ENCODE measurements around the gene SLC39A13.

DNA sequence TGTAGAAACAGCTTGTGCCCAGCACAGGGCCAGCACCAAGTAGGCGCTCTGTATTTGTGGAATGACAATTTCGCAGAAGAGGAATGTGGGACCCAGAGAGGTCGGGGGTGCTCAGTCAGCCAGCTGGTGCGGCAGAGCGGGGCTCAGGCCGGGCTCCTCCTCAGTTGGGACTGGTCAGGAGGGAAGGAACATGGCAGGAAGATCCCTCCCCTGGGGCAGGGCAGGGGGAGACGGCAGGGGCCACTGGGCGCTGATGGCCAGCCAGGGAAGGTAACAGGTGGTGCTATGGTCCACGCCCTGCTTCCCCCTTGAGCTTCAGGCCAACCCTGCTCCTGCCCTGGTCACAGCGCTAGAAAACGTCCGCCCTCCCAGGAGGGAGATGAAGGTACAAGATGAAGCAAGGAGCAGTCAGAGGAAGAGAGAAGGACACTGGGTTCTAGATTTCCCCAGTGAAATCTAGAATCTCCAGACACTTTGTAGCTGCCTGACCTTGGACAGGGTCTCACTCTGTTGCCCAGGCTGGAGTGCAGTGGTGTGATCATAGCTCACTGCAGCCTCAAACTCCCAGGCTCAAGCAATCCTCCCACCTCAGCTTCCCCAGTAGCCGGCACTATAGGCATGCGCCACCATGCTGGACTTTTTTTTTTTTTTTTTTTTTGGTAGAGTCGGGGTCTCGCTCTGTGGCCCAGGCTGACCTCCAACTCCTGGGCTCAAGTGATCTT lies 16.5 kb upstream of the SLC39A13 start:
- TF ChIP-seq CTCF (conservative IDR thresholded peaks at IDR 0.05 in 1 of 2, IDR thresholded peaks at IDR 0.05 in 1 of 2; ENCODE audit: low read depth in 1 of 2, low read length in 2 of 2), result no peak
- no peak for TF ChIP-seq EZH2 (IDR thresholded peaks at IDR 0.05; ENCODE audit: low read length, missing control alignments)

All from fibroblast of lung (primary cell).